Gastroesophageal sphincter (tissue), 4 donors: ENCODE results near the gene DNAH17. TPM values are rescaled to one million over a fixed set of nuclear protein-coding genes. Genes with fewer than 3 reads are reported as not detected.

Source experiments
- ATAC-seq: fragments of 150-250 bp; one replicate; pipeline ENCODE4 v1.9.1; 2016; ENCODE audit warnings: mild to moderate bottlenecking, moderate library complexity
- H3K27ac ChIP-seq, 4 donors: fragments of 200-600 bp; sonication (generic) in 3 of 4; 1 replicate in 3 of 4; 2 replicates in 1 of 4; pipeline ENCODE4 v1.5.1; 2016 to 2019
- H3K27me3 ChIP-seq: fragments of 200-600 bp; sonication (generic); one replicate; pipeline ENCODE4 v1.5.1; 2019
- H3K36me3 ChIP-seq, 2 donors: fragments of 200-600 bp; sonication (generic); one replicate each; pipeline ENCODE4 v1.5.1; 2019; ENCODE audit warnings: control low read depth in 1 of 2
- H3K4me1 ChIP-seq, 3 donors: fragments of 200-600 bp; sonication (generic); 1 replicate in 2 of 3; 2 replicates in 1 of 3; pipeline ENCODE4 v1.5.1; 2016 to 2019; ENCODE audit warnings: control low read depth in 2 of 3
- H3K4me3 ChIP-seq, 2 donors: fragments of 200-600 bp; sonication (generic); one replicate each; pipeline ENCODE4 v1.5.1; 2019; ENCODE audit warnings: mild to moderate bottlenecking in 1 of 2, moderate library complexity in 1 of 2
- H3K9me3 ChIP-seq, 3 donors: fragments of 200-600 bp; sonication (generic); one replicate each; pipeline ENCODE4 v1.5.1; 2017 to 2019; ENCODE audit warnings: control low read depth in 2 of 3
- CTCF ChIP-seq, 4 experiments: fragments of 200-600 bp in 2 of 4; fragments of 450-650 bp in 2 of 4; sonication (generic) in 1 of 4; IDR thresholded peaks; one replicate each; pipeline ENCODE4 v1.5.1; 2017 to 2019; ENCODE audit warnings: antibody characterized with exemption in 4 of 4, mild to moderate bottlenecking in 2 of 4, moderate library complexity in 2 of 4
- EP300 ChIP-seq: sonication (generic); formaldehyde crosslinking; IDR thresholded peaks from one replicate; pipeline ENCODE4 v1.6.1; 2017; ENCODE audit warnings: antibody characterized with exemption, mild to moderate bottlenecking
- POLR2A ChIP-seq, 2 donors: fragments of 450-650 bp; IDR thresholded peaks; one replicate each; pipeline ENCODE4 v1.6.1; 2017; ENCODE audit warnings: antibody characterized with exemption in 2 of 2, mild to moderate bottlenecking in 2 of 2, moderate library complexity in 1 of 2
- POLR2AphosphoS5 ChIP-seq: sonication (generic); formaldehyde crosslinking; IDR thresholded peaks from one replicate; pipeline ENCODE4 v1.6.1; 2017; ENCODE audit warnings: antibody characterized with exemption
- WGBS, 2 donors: methylation state at CpG; one replicate each; pipeline ENCODE4 v1.1.5; 2018; ENCODE audit warnings: low coverage in 1 of 2; 5-methylcytosine and 5-hydroxymethylcytosine counted together
- total RNA-seq, 4 donors: library from RNA; depleted of rRNA; stranded (reverse); fragments of >200 nt; gene quantifications; one replicate each; pipeline ENCODE4 v1.1.0, GENCODE V29; 2016

Gene DNAH17
- total RNA-seq, 4 donors from 2014 or later = 0.15 TPM; not detected in 3

- no peak overlapping the region for H3K27ac ChIP-seq
- WGBS, 2 donors = 95% methylated on average over 10 of the region's 10 CpGs
- peaks cover 0 to 24% (median 8%) of the 10 kb centered on the region in 3 donors for H3K4me1 ChIP-seq
- no peak overlapping the region for H3K4me3 ChIP-seq
- H3K9me3 ChIP-seq = no peaks in the 10 kb centered on the region
- H3K27me3 ChIP-seq = no peaks in the 10 kb centered on the region
- TF ChIP-seq POLR2AphosphoS5 = no peak
- TF ChIP-seq POLR2A (IDR thresholded peaks at IDR 0.05) = no peak
- no peak for TF ChIP-seq EP300
- TF ChIP-seq CTCF (IDR thresholded peaks at IDR 0.05) = no peak
- H3K36me3 ChIP-seq = no peaks in the 10 kb centered on the region
- no peak for ATAC-seq
Measured at GRCh38 chr17:78608122-78608803, 31.1 kb upstream of the DNAH17 start.

GRCh38 chr17:78607038-78607437 is 29.8 kb upstream of the DNAH17 start:
- ATAC-seq = no peak
- TF ChIP-seq POLR2A (IDR thresholded peaks at IDR 0.05) (no peak), CTCF (IDR thresholded peaks at IDR 0.05) (no peak), POLR2AphosphoS5 (no peak)
- H3K27me3 ChIP-seq = no peaks in the 10 kb centered on the region
- 56 to 78% methylated on average over 6 of the region's 6 CpGs for WGBS, 2 donors
- no peak overlapping the region for H3K27ac ChIP-seq
- no peak overlapping the region for H3K4me3 ChIP-seq
- no peaks in the 10 kb centered on the region for H3K9me3 ChIP-seq
- no peaks in the 10 kb centered on the region for H3K36me3 ChIP-seq
- peaks cover 0 to 20% (median 8%) of the 10 kb centered on the region in 3 donors for H3K4me1 ChIP-seq

- Histone ChIP-seq H3K27me3 (no peaks in the 10 kb centered on the region), H3K4me1 (peaks cover 0 to 11% (median 0%) of the 10 kb centered on the region in 3 donors), H3K9me3 (no peaks in the 10 kb centered on the region), H3K4me3 (no peak overlapping the region), H3K36me3 (no peaks in the 10 kb centered on the region), H3K27ac (no peak overlapping the region)
- ATAC-seq = no peak
- WGBS, 2 donors = 100% methylated on average over 3 of the region's 6 CpGs; no CpG with 5 or more reads in 1 of the 2 donors
- TF ChIP-seq POLR2A (IDR thresholded peaks at IDR 0.05) (no peak), CTCF (IDR thresholded peaks at IDR 0.05) (no peak), POLR2AphosphoS5 (no peak), EP300 (no peak)
Measured at GRCh38 chr17:78605886-78606285, 28.7 kb upstream of the DNAH17 start.

GRCh38 chr17:78605429-78605828 is 28.2 kb upstream of the DNAH17 start:
- 77% methylated on average over 3 of the region's 3 CpGs; no CpG with 5 or more reads in 1 of the 2 donors for WGBS, 2 donors
- TF ChIP-seq POLR2A (IDR thresholded peaks at IDR 0.05) = no peak
- no peak for TF ChIP-seq EP300
- no peak for TF ChIP-seq POLR2AphosphoS5
- no peak for TF ChIP-seq CTCF (IDR thresholded peaks at IDR 0.05)
- Histone ChIP-seq H3K4me3 (no peak overlapping the region), H3K9me3 (no peaks in the 10 kb centered on the region), H3K4me1 (peaks cover 0 to 11% (median 0%) of the 10 kb centered on the region in 3 donors), H3K36me3 (no peaks in the 10 kb centered on the region), H3K27me3 (no peaks in the 10 kb centered on the region), H3K27ac (no peak overlapping the region)
- ATAC-seq = no peak

- H3K9me3 ChIP-seq = no peaks in the 10 kb centered on the region
- H3K4me1 ChIP-seq = peaks cover 0 to 21% (median 0%) of the 10 kb centered on the region in 3 donors
- H3K27me3 ChIP-seq = no peaks in the 10 kb centered on the region
- no peak for TF ChIP-seq POLR2A (IDR thresholded peaks at IDR 0.05)
- no peak for TF ChIP-seq POLR2AphosphoS5
- TF ChIP-seq CTCF (IDR thresholded peaks at IDR 0.05) = no peak
- TF ChIP-seq EP300 = no peak
- H3K27ac ChIP-seq = no peak overlapping the region
- ATAC-seq = no peak
- no peak overlapping the region for H3K4me3 ChIP-seq
- WGBS, 2 donors = 76% methylated on average over 3 of the region's 6 CpGs; no CpG with 5 or more reads in 1 of the 2 donors
- H3K36me3 ChIP-seq = no peaks in the 10 kb centered on the region
Measured at GRCh38 chr17:78602246-78602645, 25.1 kb upstream of the DNAH17 start.
